Tongue (tissue), 2 donors: Measurements from ENCODE around the gene STK26. TPM values are rescaled to one million over a fixed set of nuclear protein-coding genes. Genes with fewer than 3 reads are reported as not detected.
A peak's percentile ranks its signal among the peaks of the same experiment; 100 is the strongest.
"Not testable (repeated sequence)": the region's sequence is repeated elsewhere in the genome, so short reads cannot be mapped to it uniquely, and the experiment has no call there.

Experiments used
- DNase-seq: peaks from one replicate; pipeline ENCODE4 v3.0.0-alpha.2; 2015
- total RNA-seq: library from RNA; depleted of rRNA; stranded (reverse); fragments of >200 nt; gene quantifications from one replicate; pipeline ENCODE4 v1.2.3, GENCODE V29; 2014

Gene STK26
- total RNA-seq, 1 donor from 2014 or later, result 21.7 TPM

GRCh38 chrX:132037479-132037993 is 14.4 kb downstream of the STK26 start:
- DNase-seq, result no peak

GRCh38 chrX:132040066-132040465 is 17.0 kb downstream of the STK26 start:
- DNase-seq, result no peak

- no peak for DNase-seq
These were observed 17.9 kb downstream of the STK26 start for GRCh38 chrX:132041015-132041414.

GRCh38 chrX:132043977-132044376 is 20.9 kb downstream of the STK26 start:
- no peak for DNase-seq

- DNase-seq, result no peak
These were observed 21.9 kb downstream of the STK26 start for GRCh38 chrX:132044953-132045352.

GRCh38 chrX:132045456-132045855 is 22.4 kb downstream of the STK26 start:
- DNase-seq, result no peak

- DNase-seq, result no peak
These were observed 23.4 kb downstream of the STK26 start for GRCh38 chrX:132046533-132046932.

GRCh38 chrX:132051778-132052177 is 28.7 kb downstream of the STK26 start:
- not testable (repeated sequence) for DNase-seq

- DNase-seq, result no peak
These were observed 34.9 kb downstream of the STK26 start for GRCh38 chrX:132058050-132058449.

- no peak for DNase-seq
These were observed 35.9 kb downstream of the STK26 start for GRCh38 chrX:132058975-132059374.

GRCh38 chrX:132059973-132060540 is 37.0 kb downstream of the STK26 start:
- DNase-seq, result no peak

GRCh38 chrX:132063334-132063733 is 40.2 kb downstream of the STK26 start:
- no peak for DNase-seq

GRCh38 chrX:132063862-132064261 is 40.8 kb downstream of the STK26 start:
- no peak for DNase-seq

- no peak for DNase-seq
These were observed 45.3 kb downstream of the STK26 start for GRCh38 chrX:132068405-132068804.

GRCh38 chrX:132071254-132071653 is 48.2 kb downstream of the STK26 start:
- peak; percentile 22 for DNase-seq

GRCh38 chrX:132077414-132077813 is 54.3 kb downstream of the STK26 start:
- DNase-seq, result no peak

- no peak for DNase-seq
These were observed 54.8 kb downstream of the STK26 start for GRCh38 chrX:132077912-132078311.

GRCh38 chrX:132085786-132086185 is 62.7 kb downstream of the STK26 start:
- DNase-seq, result no peak

- DNase-seq, result no peak
These were observed 63.6 kb downstream of the STK26 start for GRCh38 chrX:132086672-132087071.

- DNase-seq, result no peak
These were observed 65.8 kb downstream of the STK26 start for GRCh38 chrX:132088864-132089263.

- no peak for DNase-seq
These were observed 67.5 kb downstream of the STK26 start for GRCh38 chrX:132090403-132091159.

- DNase-seq, result peak; percentile 74
These were observed 69.5 kb downstream of the STK26 start for GRCh38 chrX:132092439-132093065.

GRCh38 chrX:132093239-132093860 is 70.2 kb downstream of the STK26 start:
- no peak for DNase-seq
